Measurements from ENCODE around the gene SACM1L.
"Not testable (repeated sequence)": the region's sequence is repeated elsewhere in the genome, so short reads cannot be mapped to it uniquely, and the experiment has no call there.

Gene SACM1L

GRCh38 chr3:45682786-45683185 lies 6.4 kb upstream of the SACM1L start:
- Mint-ChIP-seq H3K4me1 (peaks cover 17% of the 10 kb centered on the region), H3K27ac (peak overlapping the region in 1 of 2 donors; percentile 30), H3K9me3 (no peaks in the 10 kb centered on the region), H3K27me3 (no peaks in the 10 kb centered on the region), H3K4me3 (no peak overlapping the region)
- DNase-seq (no peak), ATAC-seq (no peak)

GRCh38 chr3:45683417-45684326 lies 5.5 kb upstream of the SACM1L start:
- H3K4me1 Mint-ChIP-seq, result peaks cover 17% of the 10 kb centered on the region
- H3K27ac Mint-ChIP-seq, result peak overlapping the region in 1 of 2 donors; percentile 67
- no peak for ATAC-seq
- no peak overlapping the region for H3K4me3 Mint-ChIP-seq
- no peaks in the 10 kb centered on the region for H3K27me3 Mint-ChIP-seq
- H3K9me3 Mint-ChIP-seq, result no peaks in the 10 kb centered on the region
- no peak for DNase-seq

GRCh38 chr3:45684327-45684892 lies 4.8 kb upstream of the SACM1L start:
- H3K27me3 Mint-ChIP-seq, result no peaks in the 10 kb centered on the region
- ATAC-seq (no peak), DNase-seq (no peak)
- peaks cover 24% of the 10 kb centered on the region for H3K4me1 Mint-ChIP-seq
- no peaks in the 10 kb centered on the region for H3K9me3 Mint-ChIP-seq
- H3K27ac Mint-ChIP-seq, result peak overlapping the region; percentile 60 to 67
- peak overlapping the region; percentile 13 to 50 for H3K4me3 Mint-ChIP-seq

- peaks cover 20% of the 10 kb centered on the region for H3K4me1 Mint-ChIP-seq
- H3K9me3 Mint-ChIP-seq, H3K27ac Mint-ChIP-seq, H3K27me3 Mint-ChIP-seq, DNase-seq, H3K4me3 Mint-ChIP-seq, ATAC-seq: not testable (repeated sequence)
These were observed 3.5 kb upstream of the SACM1L start for GRCh38 chr3:45685722-45686121.

GRCh38 chr3:45686850-45687249 lies 2.3 kb upstream of the SACM1L start:
- no peaks in the 10 kb centered on the region for H3K9me3 Mint-ChIP-seq
- H3K27me3 Mint-ChIP-seq, result no peaks in the 10 kb centered on the region
- no peak overlapping the region for H3K4me3 Mint-ChIP-seq
- DNase-seq, result no peak
- peaks cover 31% of the 10 kb centered on the region for H3K4me1 Mint-ChIP-seq
- no peak overlapping the region for H3K27ac Mint-ChIP-seq
- no peak for ATAC-seq

GRCh38 chr3:45687828-45688193 lies 1.4 kb upstream of the SACM1L start:
- Mint-ChIP-seq H3K4me1 (peaks cover 41% of the 10 kb centered on the region), H3K27me3 (no peaks in the 10 kb centered on the region), H3K27ac (peak overlapping the region in 1 of 2 donors; percentile 69), H3K4me3 (peak overlapping the region; percentile 60 to 82), H3K9me3 (no peaks in the 10 kb centered on the region)
- no peak for DNase-seq
- ATAC-seq, result no peak

- DNase-seq (peak; percentile 47 to 50), ATAC-seq (no peak)
- Mint-ChIP-seq H3K27me3 (no peaks in the 10 kb centered on the region), H3K4me3 (peak overlapping the region; percentile 82), H3K27ac (peak overlapping the region; percentile 91 to 100), H3K4me1 (peaks cover 46% of the 10 kb centered on the region), H3K9me3 (no peaks in the 10 kb centered on the region)
These were observed 858 bp upstream of the SACM1L start for GRCh38 chr3:45688194-45688881.

GRCh38 chr3:45689787-45690145 lies 570 bp downstream of the SACM1L start:
- Mint-ChIP-seq H3K27me3 (no peaks in the 10 kb centered on the region), H3K4me1 (peaks cover 52% of the 10 kb centered on the region)
- DNase-seq, result no peak

GRCh38 chr3:45690336-45691035 lies 1.3 kb downstream of the SACM1L start:
- H3K27me3 Mint-ChIP-seq, result no peaks in the 10 kb centered on the region
- ATAC-seq, result no peak
- DNase-seq, result no peak
- peak overlapping the region; percentile 24 to 100 for H3K27ac Mint-ChIP-seq
- peaks cover 59% of the 10 kb centered on the region for H3K4me1 Mint-ChIP-seq
- H3K9me3 Mint-ChIP-seq, result no peaks in the 10 kb centered on the region
- H3K4me3 Mint-ChIP-seq, result peak overlapping the region; percentile 82

More at GRCh38 chr3:45689787-45690145, 570 bp downstream of the SACM1L start:
- H3K27ac Mint-ChIP-seq, result peak overlapping the region; percentile 91 to 100
- ATAC-seq, result no peak
- no peaks in the 10 kb centered on the region for H3K9me3 Mint-ChIP-seq
- peak overlapping the region; percentile 82 for H3K4me3 Mint-ChIP-seq

- Mint-ChIP-seq H3K27me3 (no peaks in the 10 kb centered on the region), H3K4me1 (peaks cover 73% of the 10 kb centered on the region), H3K4me3 (peak overlapping the region; percentile 82), H3K27ac (peak overlapping the region in 1 of 2 donors; percentile 83), H3K9me3 (no peaks in the 10 kb centered on the region)
- ATAC-seq (no peak), DNase-seq (no peak)
These were observed 2.6 kb downstream of the SACM1L start for GRCh38 chr3:45691842-45692241.

- H3K9me3 Mint-ChIP-seq, result no peaks in the 10 kb centered on the region
- DNase-seq (no peak), ATAC-seq (no peak)
- H3K27me3 Mint-ChIP-seq, result no peaks in the 10 kb centered on the region
- H3K27ac Mint-ChIP-seq, result peak overlapping the region in 1 of 2 donors; percentile 97
- H3K4me3 Mint-ChIP-seq, result peak overlapping the region; percentile 82
- H3K4me1 Mint-ChIP-seq, result peaks cover 77% of the 10 kb centered on the region
These were observed 3.7 kb downstream of the SACM1L start for GRCh38 chr3:45692866-45693265.

GRCh38 chr3:45693941-45694521 lies 4.8 kb downstream of the SACM1L start:
- Mint-ChIP-seq H3K9me3 (no peaks in the 10 kb centered on the region), H3K27me3 (no peaks in the 10 kb centered on the region), H3K27ac (peak overlapping the region; percentile 95 to 97), H3K4me3 (peak overlapping the region; percentile 75 to 82), H3K4me1 (peaks cover 75% of the 10 kb centered on the region)
- DNase-seq (peak; percentile 29 to 44), ATAC-seq (peak; percentile 70)

- H3K9me3 Mint-ChIP-seq, H3K27me3 Mint-ChIP-seq, DNase-seq, ATAC-seq: not testable (repeated sequence)
- Mint-ChIP-seq H3K4me3 (peak overlapping the region; percentile 75 to 82), H3K27ac (peak overlapping the region; percentile 95 to 97), H3K4me1 (peaks cover 80% of the 10 kb centered on the region)
These were observed 6.0 kb downstream of the SACM1L start for GRCh38 chr3:45695166-45695565.

- H3K4me1 Mint-ChIP-seq, result peaks cover 59% of the 10 kb centered on the region
- H3K9me3 Mint-ChIP-seq, result no peaks in the 10 kb centered on the region
- H3K27ac Mint-ChIP-seq, result peak overlapping the region in 1 of 2 donors; percentile 74
- ATAC-seq (no peak), DNase-seq (no peak)
- H3K27me3 Mint-ChIP-seq, result no peaks in the 10 kb centered on the region
- no peak overlapping the region for H3K4me3 Mint-ChIP-seq
These were observed 11.4 kb downstream of the SACM1L start for GRCh38 chr3:45700570-45701073.

Measured in stimulated activated naive CD8-positive, alpha-beta T cell treated with anti-CD3 and anti-CD28 coated beads, Interleukin-15, amount 100 ng/mL, for 72 hours (primary cell).